ENCODE measurements around the gene CEP83. TPM values are rescaled to one million over a fixed set of nuclear protein-coding genes. Genes with fewer than 3 reads are reported as not detected.
A peak's percentile ranks its signal among the peaks of the same experiment; 100 is the strongest.

The CEP83 gene
- total RNA-seq, 1 experiment from 2014 or later = 28.9 TPM

DNA sequence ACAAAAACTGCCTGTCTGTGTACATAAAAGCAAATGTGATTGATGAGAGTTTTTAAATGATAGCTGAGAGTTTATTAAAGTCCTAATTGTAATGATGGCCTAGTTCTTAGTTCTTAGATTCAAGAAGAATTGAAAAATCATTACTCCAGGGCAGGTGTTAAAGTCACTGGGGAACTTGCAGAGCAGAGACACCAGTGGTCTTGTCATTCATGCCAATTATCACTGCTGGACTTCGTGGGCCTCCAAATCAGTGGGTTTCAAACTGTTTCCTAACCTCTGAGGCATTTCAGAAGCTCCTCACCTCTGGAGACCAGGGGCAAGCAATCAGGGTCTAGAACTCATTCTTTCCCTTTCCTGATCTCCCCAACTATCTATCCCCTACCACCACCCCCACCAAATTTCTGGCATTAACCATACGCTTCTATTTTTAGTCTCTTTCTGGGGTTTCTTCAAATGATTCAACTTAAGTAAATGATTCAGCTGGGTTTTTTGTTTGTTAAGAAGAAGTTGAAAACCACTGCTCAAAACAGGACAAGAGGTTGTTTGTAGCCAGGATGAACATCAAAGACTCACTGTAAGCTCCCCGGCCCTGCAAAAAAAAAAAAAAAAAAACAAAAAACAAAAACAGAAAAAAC lies 80.1 kb downstream of the CEP83 start:
- CTCF ChIA-PET = interaction anchor here (0.6 to 0.8 kb wide), 4 partner anchors 9 to 178 kb away, joined by 3 to 5 read pairs (median 4); no protein-coding TSS in a partner anchor
- H3K27ac Mint-ChIP-seq (ENCODE audit: unreplicated experiment) = peak overlapping the region; percentile 69
- no TSS peak for BruUV-seq (replicated peaks)
- peaks cover 16% of the 10 kb centered on the region for H3K4me1 Mint-ChIP-seq (ENCODE audit: low read depth, unreplicated experiment)
- no peaks in the 10 kb centered on the region for H3K36me3 Mint-ChIP-seq (ENCODE audit: insufficient read depth, unreplicated experiment)
- H3K27me3 Mint-ChIP-seq (ENCODE audit: unreplicated experiment) = no peaks in the 10 kb centered on the region
- no peak overlapping the region for H3K4me3 Mint-ChIP-seq (ENCODE audit: low read depth, unreplicated experiment)
- DNase-seq = no peak
- intact Hi-C loops (cut with micrococcal nuclease; ENCODE audit: unreplicated experiment) = loop anchor here (5.0 kb wide), 1 partner anchor 53 kb away; no protein-coding TSS in a partner anchor
- TF ChIP-seq, protein P1, sequence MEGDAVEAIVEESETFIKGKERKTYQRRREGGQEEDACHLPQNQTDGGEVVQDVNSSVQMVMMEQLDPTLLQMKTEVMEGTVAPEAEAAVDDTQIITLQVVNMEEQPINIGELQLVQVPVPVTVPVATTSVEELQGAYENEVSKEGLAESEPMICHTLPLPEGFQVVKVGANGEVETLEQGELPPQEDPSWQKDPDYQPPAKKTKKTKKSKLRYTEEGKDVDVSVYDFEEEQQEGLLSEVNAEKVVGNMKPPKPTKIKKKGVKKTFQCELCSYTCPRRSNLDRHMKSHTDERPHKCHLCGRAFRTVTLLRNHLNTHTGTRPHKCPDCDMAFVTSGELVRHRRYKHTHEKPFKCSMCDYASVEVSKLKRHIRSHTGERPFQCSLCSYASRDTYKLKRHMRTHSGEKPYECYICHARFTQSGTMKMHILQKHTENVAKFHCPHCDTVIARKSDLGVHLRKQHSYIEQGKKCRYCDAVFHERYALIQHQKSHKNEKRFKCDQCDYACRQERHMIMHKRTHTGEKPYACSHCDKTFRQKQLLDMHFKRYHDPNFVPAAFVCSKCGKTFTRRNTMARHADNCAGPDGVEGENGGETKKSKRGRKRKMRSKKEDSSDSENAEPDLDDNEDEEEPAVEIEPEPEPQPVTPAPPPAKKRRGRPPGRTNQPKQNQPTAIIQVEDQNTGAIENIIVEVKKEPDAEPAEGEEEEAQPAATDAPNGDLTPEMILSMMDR (IDR thresholded peaks at IDR 0.05; ENCODE audit: unreplicated experiment) = no peak
- peaks cover 3% of the 10 kb centered on the region for H3K9me3 Mint-ChIP-seq (ENCODE audit: low read depth, unreplicated experiment)

DNA sequence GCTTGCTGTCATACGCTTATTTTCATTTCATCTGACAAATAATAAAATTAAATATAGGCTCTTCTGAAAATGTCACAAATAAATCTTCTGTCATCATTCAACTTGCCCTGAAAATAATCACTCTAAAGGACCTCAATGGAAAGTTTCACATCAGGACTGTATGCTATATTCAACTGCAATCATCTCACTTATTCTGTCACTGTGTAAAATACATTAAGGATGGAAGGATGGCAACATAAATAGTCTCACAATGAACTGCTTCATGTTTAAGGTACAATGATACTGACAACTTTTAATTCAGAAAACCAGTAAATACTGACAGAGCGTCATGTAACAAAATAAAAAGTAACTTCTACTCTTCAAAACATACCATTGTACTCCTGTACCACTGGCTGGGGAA lies 82.1 kb downstream of the CEP83 start:
- no TSS peak for BruUV-seq (replicated peaks)
- Mint-ChIP-seq H3K4me1 (ENCODE audit: low read depth, unreplicated experiment) (peaks cover 16% of the 10 kb centered on the region), H3K27me3 (ENCODE audit: unreplicated experiment) (no peaks in the 10 kb centered on the region), H3K36me3 (ENCODE audit: insufficient read depth, unreplicated experiment) (no peaks in the 10 kb centered on the region), H3K27ac (ENCODE audit: unreplicated experiment) (no peak overlapping the region), H3K9me3 (ENCODE audit: low read depth, unreplicated experiment) (no peaks in the 10 kb centered on the region), H3K4me3 (ENCODE audit: low read depth, unreplicated experiment) (no peak overlapping the region)
- CTCF ChIA-PET = no interaction called here
- intact Hi-C loops (cut with micrococcal nuclease; ENCODE audit: unreplicated experiment) = no loop called here
- DNase-seq = no peak
- TF ChIP-seq, protein P1 (IDR thresholded peaks at IDR 0.05; ENCODE audit: unreplicated experiment) = no peak

DNA sequence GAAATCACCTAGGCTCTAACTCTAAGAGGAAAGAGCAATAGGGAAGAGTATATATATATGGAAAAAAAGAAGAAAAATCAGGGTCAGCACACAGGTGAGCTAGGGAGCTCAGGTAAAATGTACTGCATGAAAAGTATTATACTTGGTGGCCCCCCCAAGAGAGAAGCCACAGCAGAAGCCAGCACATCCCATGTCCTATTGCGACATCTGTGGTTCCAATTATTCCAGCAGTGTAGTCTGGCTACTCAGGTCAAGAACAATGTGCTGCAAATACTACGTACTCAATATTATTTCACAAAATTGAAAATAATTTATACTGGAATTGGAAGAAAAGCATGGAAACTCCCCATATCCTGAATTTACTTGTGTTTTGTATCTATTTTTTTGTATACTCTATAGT lies 85.5 kb downstream of the CEP83 start:
- no peaks in the 10 kb centered on the region for H3K27me3 Mint-ChIP-seq (ENCODE audit: unreplicated experiment)
- BruUV-seq (replicated peaks) = no TSS peak
- intact Hi-C loops (cut with micrococcal nuclease; ENCODE audit: unreplicated experiment) = no loop called here
- TF ChIP-seq, protein P1 (IDR thresholded peaks at IDR 0.05; ENCODE audit: unreplicated experiment) = no peak
- no peak overlapping the region for H3K27ac Mint-ChIP-seq (ENCODE audit: unreplicated experiment)
- H3K4me1 Mint-ChIP-seq (ENCODE audit: low read depth, unreplicated experiment) = no peaks in the 10 kb centered on the region
- no peaks in the 10 kb centered on the region for H3K9me3 Mint-ChIP-seq (ENCODE audit: low read depth, unreplicated experiment)
- CTCF ChIA-PET = no interaction called here
- no peak overlapping the region for H3K4me3 Mint-ChIP-seq (ENCODE audit: low read depth, unreplicated experiment)
- DNase-seq = no peak
- H3K36me3 Mint-ChIP-seq (ENCODE audit: insufficient read depth, unreplicated experiment) = no peaks in the 10 kb centered on the region

DNA sequence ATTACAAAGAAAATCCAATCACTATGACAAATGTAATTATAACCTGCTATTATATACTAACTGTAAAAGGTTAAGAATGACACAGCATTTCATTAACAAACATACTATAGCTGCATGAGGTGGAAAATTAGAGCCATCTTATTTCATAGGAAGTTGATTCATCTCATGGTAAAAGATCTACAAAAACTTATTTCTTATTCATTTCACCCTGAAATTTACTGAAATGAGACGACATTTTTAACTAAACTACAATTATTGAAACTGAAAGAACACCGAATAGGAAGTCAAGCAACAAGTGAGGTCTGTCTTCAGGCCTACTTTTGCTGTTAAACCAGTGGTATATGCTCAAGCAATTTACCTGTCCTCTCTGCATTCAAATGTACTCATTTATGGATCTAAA lies 87.2 kb downstream of the CEP83 start:
- TF ChIP-seq, protein P1 (IDR thresholded peaks at IDR 0.05; ENCODE audit: unreplicated experiment) = no peak
- DNase-seq = no peak
- H3K27me3 Mint-ChIP-seq (ENCODE audit: unreplicated experiment) = no peaks in the 10 kb centered on the region
- intact Hi-C loops (cut with micrococcal nuclease; ENCODE audit: unreplicated experiment) = no loop called here
- H3K36me3 Mint-ChIP-seq (ENCODE audit: insufficient read depth, unreplicated experiment) = no peaks in the 10 kb centered on the region
- CTCF ChIA-PET = no interaction called here
- H3K4me3 Mint-ChIP-seq (ENCODE audit: low read depth, unreplicated experiment) = no peak overlapping the region
- no peak overlapping the region for H3K27ac Mint-ChIP-seq (ENCODE audit: unreplicated experiment)
- H3K9me3 Mint-ChIP-seq (ENCODE audit: low read depth, unreplicated experiment) = no peaks in the 10 kb centered on the region
- no peaks in the 10 kb centered on the region for H3K4me1 Mint-ChIP-seq (ENCODE audit: low read depth, unreplicated experiment)
- no TSS peak for BruUV-seq (replicated peaks)

All from Calu3 (cell line).